Neural progenitor cell (in vitro differentiated cells): ENCODE data around the gene PCGF1. TPM values are rescaled to one million over a fixed set of nuclear protein-coding genes. Genes with fewer than 3 reads are reported as not detected.

Source experiments
- DNase-seq: peaks from one replicate; pipeline ENCODE4 v3.0.0-alpha.2; 2016; ENCODE audit warnings: low spot score
- H2AFZ ChIP-seq: fragments of 200-600 bp; sonication (generic); replicated peaks from 2 replicates; pipeline ENCODE4 v1.6.1; 2016; ENCODE audit warnings: antibody characterized with exemption
- H3F3A ChIP-seq: fragments of 200-600 bp; sonication (generic); 2 replicates; pipeline ENCODE4 v1.6.1; 2016; ENCODE audit warnings: antibody characterized with exemption, low read depth
- H3K27ac ChIP-seq: fragments of 200-600 bp; sonication (generic); 2 replicates; pipeline ENCODE4 v1.5.1; 2016; ENCODE audit warnings: mild to moderate bottlenecking
- H3K27me3 ChIP-seq: fragments of 200-600 bp; sonication (generic); 2 replicates; pipeline ENCODE4 v1.6.1; 2016; ENCODE audit warnings: mild to moderate bottlenecking, moderate library complexity
- H3K36me3 ChIP-seq: fragments of 200-600 bp; sonication (generic); 2 replicates; pipeline ENCODE4 v1.5.1; 2016
- H3K4me1 ChIP-seq: fragments of 200-600 bp; sonication (generic); 2 replicates; pipeline ENCODE4 v1.6.1; 2016; ENCODE audit warnings: mixed run types
- H3K4me2 ChIP-seq: fragments of 200-600 bp; sonication (generic); 2 replicates; pipeline ENCODE4 v1.6.1; 2016
- H3K4me3 ChIP-seq: fragments of 200-600 bp; sonication (generic); 2 replicates; pipeline ENCODE4 v1.5.1; 2016
- H3K79me2 ChIP-seq: fragments of 200-600 bp; sonication (generic); 2 replicates; pipeline ENCODE4 v1.6.1; 2016; ENCODE audit warnings: low read depth
- H3K9ac ChIP-seq: fragments of 200-600 bp; sonication (generic); 2 replicates; pipeline ENCODE4 v1.6.1; 2016
- H3K9me3 ChIP-seq: fragments of 200-600 bp; sonication (generic); 2 replicates; pipeline ENCODE4 v1.5.1; 2016; ENCODE audit warnings: low read depth
- H4K20me1 ChIP-seq: fragments of 200-600 bp; sonication (generic); 2 replicates; pipeline ENCODE4 v1.6.1; 2016; ENCODE audit warnings: low read depth
- H3K27ac Mint-ChIP-seq: 3 replicates; pipeline ENCODE4 v1.8.0; 2021; ENCODE audit warnings: mixed read lengths
- H3K27me3 Mint-ChIP-seq: 2 replicates; pipeline ENCODE4 v1.8.0; 2022; ENCODE audit warnings: low read depth, mild to moderate bottlenecking, inconsistent platforms, moderate library complexity, mixed read lengths; ENCODE audit not compliant: insufficient read depth
- H3K36me3 Mint-ChIP-seq: 3 replicates; pipeline ENCODE4 v1.8.0; 2021; ENCODE audit warnings: mixed read lengths
- H3K4me1 Mint-ChIP-seq: 3 replicates; pipeline ENCODE4 v1.8.0; 2021; ENCODE audit warnings: mixed read lengths
- H3K4me3 Mint-ChIP-seq: 3 replicates; pipeline ENCODE4 v1.8.0; 2021; ENCODE audit warnings: mild to moderate bottlenecking, moderate library complexity, mixed read lengths
- H3K9me3 Mint-ChIP-seq: 3 replicates; pipeline ENCODE4 v1.8.0; 2020; ENCODE audit warnings: mixed read lengths
- CTCF ChIP-seq: fragments of 200-600 bp; sonication (generic); IDR thresholded peaks from 2 replicates; pipeline ENCODE4 v1.5.1; 2017; ENCODE audit warnings: antibody characterized with exemption, mild to moderate bottlenecking
- EZH2 ChIP-seq: fragments of 200-600 bp; sonication (generic); IDR thresholded peaks from 2 replicates; pipeline ENCODE4 v1.6.1; 2017; ENCODE audit warnings: antibody characterized with exemption, mild to moderate bottlenecking, moderate library complexity
- EZH2phosphoT487 ChIP-seq: fragments of 200-600 bp; sonication (generic); IDR thresholded peaks from 2 replicates; pipeline ENCODE4 v1.6.1; 2017; ENCODE audit warnings: antibody characterized with exemption
- total RNA-seq: library from RNA; depleted of rRNA; stranded (reverse); fragments of >200 nt; gene quantifications from 2 replicates; pipeline ENCODE4 v1.2.3, GENCODE V29; 2015; ENCODE audit warnings: low replicate concordance

The PCGF1 gene
- total RNA-seq, 1 donor from 2014 or later: 10.9 TPM

DNA sequence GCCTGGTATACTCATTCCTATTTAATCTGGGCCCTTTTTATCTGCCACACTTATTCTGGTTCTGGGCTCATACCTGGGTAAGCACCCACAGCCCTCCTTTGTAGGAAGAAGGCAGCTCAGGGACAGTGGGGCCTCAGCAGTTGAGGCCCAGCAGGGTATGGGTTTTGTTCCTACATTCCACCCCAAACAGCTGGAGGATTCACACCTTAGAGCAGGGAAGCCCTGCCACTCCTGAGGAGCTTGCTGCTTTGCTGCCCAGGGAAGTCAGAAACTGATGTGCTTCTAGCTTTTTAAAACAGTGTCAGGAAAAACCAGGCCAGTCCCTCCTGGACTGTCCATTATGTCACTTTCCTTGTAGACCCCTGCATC lies 6.9 kb downstream of the PCGF1 start:
- peaks cover 100% of the 10 kb centered on the region for H3K27me3 ChIP-seq
- no peak overlapping the region for H3K27ac ChIP-seq
- H2AFZ ChIP-seq: no peak overlapping the region
- TF ChIP-seq CTCF (no peak), EZH2phosphoT487 (no peak), EZH2 (no peak)
- H3K4me1 ChIP-seq: peaks cover 35% of the 10 kb centered on the region
- no peak overlapping the region for H3K9ac ChIP-seq
- Mint-ChIP-seq H3K36me3 (peaks cover 13% of the 10 kb centered on the region), H3K9me3 (peaks cover 2% of the 10 kb centered on the region), H3K4me1 (peaks cover 44% of the 10 kb centered on the region), H3K4me3 (no peak overlapping the region), H3K27me3 (peaks cover 89% of the 10 kb centered on the region), H3K27ac (no peak overlapping the region)
- peaks cover under 1% of the 10 kb centered on the region for H3K79me2 ChIP-seq
- DNase-seq: no peak
- H3K36me3 ChIP-seq: no peaks in the 10 kb centered on the region
- H3K9me3 ChIP-seq: no peaks in the 10 kb centered on the region
- peaks cover 35% of the 10 kb centered on the region for H4K20me1 ChIP-seq
- peaks cover 50% of the 10 kb centered on the region for H3F3A ChIP-seq
- H3K4me3 ChIP-seq: no peak overlapping the region
- H3K4me2 ChIP-seq: no peak overlapping the region

- peak overlapping the region; percentile 91 for H3K4me2 ChIP-seq
- H3F3A ChIP-seq: peaks cover 50% of the 10 kb centered on the region
- TF ChIP-seq EZH2phosphoT487: no peak
- TF ChIP-seq EZH2: no peak
- TF ChIP-seq CTCF: no peak
- no peak overlapping the region for H3K4me3 ChIP-seq
- peaks cover 35% of the 10 kb centered on the region for H4K20me1 ChIP-seq
- DNase-seq: no peak
- peaks cover 100% of the 10 kb centered on the region for H3K27me3 ChIP-seq
- H3K9me3 ChIP-seq: no peaks in the 10 kb centered on the region
- no peak overlapping the region for H3K27ac ChIP-seq
- H3K79me2 ChIP-seq: no peaks in the 10 kb centered on the region
- H2AFZ ChIP-seq: no peak overlapping the region
- peaks cover 35% of the 10 kb centered on the region for H3K4me1 ChIP-seq
- H3K9ac ChIP-seq: no peak overlapping the region
- Mint-ChIP-seq H3K27ac (no peak overlapping the region), H3K9me3 (peaks cover 2% of the 10 kb centered on the region), H3K4me1 (peaks cover 43% of the 10 kb centered on the region), H3K36me3 (peaks cover 8% of the 10 kb centered on the region), H3K4me3 (peak overlapping the region; percentile 46), H3K27me3 (peaks cover 89% of the 10 kb centered on the region)
- no peaks in the 10 kb centered on the region for H3K36me3 ChIP-seq
Measured at GRCh38 chr2:74499940-74500577, 7.4 kb downstream of the PCGF1 start.

DNA sequence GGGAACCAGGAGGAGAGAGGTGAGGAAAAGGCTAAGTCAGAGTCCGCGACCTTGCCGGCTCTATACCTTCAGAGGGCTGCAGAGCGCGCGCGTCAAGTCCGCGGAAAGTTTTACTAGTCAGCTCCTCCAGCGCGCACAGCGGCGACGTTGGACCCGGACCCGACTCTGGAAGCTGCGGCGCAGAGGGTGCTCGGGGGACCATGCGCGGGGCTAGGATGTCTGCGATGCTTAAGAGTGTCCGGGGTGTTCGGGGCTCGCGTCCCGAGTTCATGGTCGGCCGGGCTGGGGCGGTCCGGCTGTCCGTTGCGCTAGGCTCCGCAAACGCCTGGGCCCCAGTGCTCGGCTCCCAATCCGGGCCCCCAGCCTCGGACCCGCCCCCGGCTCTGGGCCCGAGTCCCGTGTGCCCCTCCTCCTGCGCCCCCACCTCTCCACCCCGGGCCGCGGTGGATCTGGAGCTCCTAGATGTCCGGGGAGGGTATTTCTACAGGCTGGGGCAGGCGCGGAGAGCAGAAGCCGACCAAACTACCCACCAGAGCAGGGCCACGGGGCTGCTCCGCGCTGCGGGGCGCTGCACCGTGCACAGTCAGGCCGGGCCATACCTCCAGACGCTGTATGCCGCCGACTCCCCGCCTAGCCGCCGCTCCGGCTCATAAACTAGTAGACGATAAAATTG lies 8.1 kb downstream of the PCGF1 start, which contains the start of gene LBX2:
TSS of gene LBX2 (minus strand) at position 337 of the 673 bp plus-strand sequence. CDS start at position 271, 66 bp downstream.
- Histone ChIP-seq H3K27me3 (peaks cover 100% of the 10 kb centered on the region), H3K9me3 (no peaks in the 10 kb centered on the region), H3F3A (peaks cover 47% of the 10 kb centered on the region), H3K9ac (no peak within 1 kb of the TSS), H3K79me2 (no peaks in the 10 kb centered on the region), H3K4me1 (peaks cover 35% of the 10 kb centered on the region), H3K36me3 (no peaks in the 10 kb centered on the region), H4K20me1 (peaks cover 35% of the 10 kb centered on the region), H2AFZ (peak within 1 kb of the TSS; percentile 66), H3K4me3 (peak within 1 kb of the TSS; percentile 48), H3K4me2 (peak within 1 kb of the TSS; percentile 91), H3K27ac (no peak within 1 kb of the TSS)
- Mint-ChIP-seq H3K27me3 (peaks cover 83% of the 10 kb centered on the region), H3K4me1 (peaks cover 39% of the 10 kb centered on the region), H3K4me3 (peak within 1 kb of the TSS; percentile 79), H3K36me3 (peaks cover 2% of the 10 kb centered on the region), H3K27ac (no peak within 1 kb of the TSS), H3K9me3 (peaks cover 2% of the 10 kb centered on the region)
- DNase-seq: peak; percentile 60
- TF ChIP-seq EZH2phosphoT487 (peak; percentile 93), CTCF (no peak), EZH2 (peak; percentile 88)
